Adrenal gland (tissue), 12 donors: ENCODE measurements around the gene DLG2. TPM values are rescaled to one million over a fixed set of nuclear protein-coding genes. Genes with fewer than 3 reads are reported as not detected.

Source experiments
- DNase-seq, 7 donors: peaks; one replicate each; pipeline ENCODE4 v3.0.0-alpha.2; 2019 to 2020
- H3K27ac ChIP-seq, 5 donors: fragments of 200-600 bp; sonication (generic) in 4 of 5; 1 replicate in 3 of 5; 2 replicates in 2 of 5; pipeline versions ENCODE4 v1.5.1 to v1.8.0; 2016 to 2020; ENCODE audit warnings: mild to moderate bottlenecking in 1 of 5
- H3K27me3 ChIP-seq: fragments of 200-600 bp; 2 replicates; pipeline ENCODE4 v1.8.0; 2021
- H3K36me3 ChIP-seq, 2 donors: fragments of 200-600 bp; replicated peaks in 1 of 2; 1 replicate in 1 of 2; 2 replicates in 1 of 2; pipeline versions ENCODE4 v1.5.1 to v1.8.0; 2018 to 2022
- H3K4me1 ChIP-seq, 2 donors: fragments of 200-600 bp; replicated peaks in 1 of 2; 1 replicate in 1 of 2; 2 replicates in 1 of 2; pipeline versions ENCODE4 v1.5.1 to v1.8.0; 2018 to 2021
- H3K4me3 ChIP-seq, 4 donors: fragments of 200-600 bp; sonication (generic) in 3 of 4; one replicate each; pipeline ENCODE4 v1.5.1; 2016 to 2018
- H3K9me3 ChIP-seq, 3 donors: fragments of 200-600 bp; sonication (generic) in 1 of 3; replicated peaks in 1 of 3; 1 replicate in 2 of 3; 2 replicates in 1 of 3; pipeline versions ENCODE4 v1.5.1 to v1.8.0; 2016 to 2021
- CTCF ChIP-seq, 6 experiments: fragments of 450-650 bp in 4 of 6; fragments of 200-600 bp in 2 of 6; sonication (generic) in 1 of 6; IDR thresholded peaks; 1 replicate in 5 of 6; 2 replicates in 1 of 6; pipeline versions ENCODE4 v1.5.1 to v1.8.0; 2016 to 2021; ENCODE audit warnings: antibody characterized with exemption in 6 of 6, mild to moderate bottlenecking in 2 of 6, moderate library complexity in 1 of 6
- POLR2A ChIP-seq, 2 donors: fragments of 450-650 bp; IDR thresholded peaks; one replicate each; pipeline ENCODE4 v1.6.1; 2017; ENCODE audit warnings: antibody characterized with exemption in 2 of 2, mild to moderate bottlenecking in 2 of 2, moderate library complexity in 1 of 2
- WGBS, 4 donors: extraction: QIAGEN DNeasy Blood & Tissue Kit in 2 of 4; methylation state at CpG; one replicate each; pipeline versions ENCODE4 v1.1.5 to v1.1.7; 2013 to 2017; 5-methylcytosine and 5-hydroxymethylcytosine counted together
- intact Hi-C, 2 donors: fragments of 100-400 bp; cut with DNase I; formaldehyde crosslinking; loops; one replicate each; pipeline versions ENCODE4 v1.14.1 to v1.15.0; 2022 to 2023
- polyA plus RNA-seq, 3 donors: library from polyadenylated mRNA; stranded (reverse); fragments of 200-250 nt in 2 of 3; fragments of 350-450 nt in 1 of 3; fragmentation: Illumina TruSeq in 1 of 3; extraction: RNeasy Lipid Tissue Mini Kit (QIAGEN cat#74804) in 1 of 3; gene quantifications; one replicate each; pipeline ENCODE4 v1.2.3, GENCODE V29; 2013 to 2014
- total RNA-seq, 9 donors: library from RNA; depleted of rRNA in 4 of 9; stranded (reverse); fragments of >200 nt in 4 of 9; fragments of 120-200 nt in 1 of 9; fragmentation: NEBNext Ultra II Directional in 1 of 9; extraction: Animal tissue kit (Norgen Biotek cat#: 25700) in 1 of 9; gene quantifications; one replicate each; pipeline versions ENCODE4 v1.1.0 to v1.2.4, GENCODE V29; 2013 to 2023
- donor health status: healthy with polysubstance abuse.
- donor health status: Bipolar disorder and iron deficiency.
- donor health status: DM: yes; HTN: yes; CAD: no.
- donor health status: DM: no; HTN: no; CAD: no.
- donor health status: DM: no; HTN: no; CAD: no.
- donor health status: DM: yes; HTN: yes; CAD: no.

The DLG2 gene
- total and polyA plus RNA-seq, 12 donors: 8.3 to 101 (median 37.5) TPM

- H3K4me1 ChIP-seq: peaks cover 0 to 7% of the 10 kb centered on the region in 2 donors
- H3K27me3 ChIP-seq: no peaks in the 10 kb centered on the region
- WGBS, 4 donors: 81 to 90% (median 84%) methylated on average over 5 of the region's 5 CpGs
- DNase-seq: no peak
- intact Hi-C loops: no loop called here
- no peaks in the 10 kb centered on the region for H3K9me3 ChIP-seq
- no peak overlapping the region for H3K4me3 ChIP-seq
- no peak overlapping the region for H3K27ac ChIP-seq
- no peaks in the 10 kb centered on the region for H3K36me3 ChIP-seq
- TF ChIP-seq CTCF (IDR thresholded peaks at IDR 0.05): no peak
- TF ChIP-seq POLR2A (IDR thresholded peaks at IDR 0.05): no peak
These were observed 1939.4 kb downstream of the DLG2 start for GRCh38 chr11:83687787-83688186.

GRCh38 chr11:83685730-83686129, 1941.4 kb downstream of the DLG2 start:
- Histone ChIP-seq H3K36me3 (no peaks in the 10 kb centered on the region), H3K9me3 (no peaks in the 10 kb centered on the region), H3K27ac (no peak overlapping the region), H3K27me3 (no peaks in the 10 kb centered on the region), H3K4me3 (no peak overlapping the region), H3K4me1 (peaks cover 0 to 7% of the 10 kb centered on the region in 2 donors)
- WGBS, 4 donors: 94 to 100% (median 95%) methylated on average over 2 of the region's 2 CpGs
- intact Hi-C loops: no loop called here
- TF ChIP-seq POLR2A (IDR thresholded peaks at IDR 0.05): no peak
- TF ChIP-seq CTCF (IDR thresholded peaks at IDR 0.05): no peak
- DNase-seq: no peak

- Histone ChIP-seq H3K9me3 (no peaks in the 10 kb centered on the region), H3K36me3 (no peaks in the 10 kb centered on the region), H3K27me3 (no peaks in the 10 kb centered on the region), H3K4me3 (no peak overlapping the region), H3K4me1 (peaks cover 0 to 2% of the 10 kb centered on the region in 2 donors), H3K27ac (no peak overlapping the region)
- DNase-seq: no peak
- TF ChIP-seq POLR2A (IDR thresholded peaks at IDR 0.05) (no peak), CTCF (IDR thresholded peaks at IDR 0.05) (no peak)
- 82 to 87% (median 84%) methylated on average over 4 of the region's 4 CpGs for WGBS, 4 donors
- intact Hi-C loops: no loop called here
These were observed 1943.1 kb downstream of the DLG2 start for GRCh38 chr11:83684071-83684470.

GRCh38 chr11:83682611-83682973, 1944.6 kb downstream of the DLG2 start:
- 84 to 93% (median 87%) methylated on average over 1 of the region's 1 CpG for WGBS, 4 donors
- Histone ChIP-seq H3K4me1 (no peaks in the 10 kb centered on the region), H3K36me3 (no peaks in the 10 kb centered on the region), H3K27ac (no peak overlapping the region), H3K9me3 (no peaks in the 10 kb centered on the region), H3K27me3 (no peaks in the 10 kb centered on the region), H3K4me3 (no peak overlapping the region)
- no peak for DNase-seq
- intact Hi-C loops: no loop called here
- TF ChIP-seq POLR2A (IDR thresholded peaks at IDR 0.05) (no peak), CTCF (IDR thresholded peaks at IDR 0.05) (no peak)
